HEK293 (cell line): ENCODE measurements around the gene IFI30.

Source experiments
- ATF2 ChIP-seq: fragments of 450-650 bp; formaldehyde crosslinking; IDR thresholded peaks from 2 replicates; pipeline ENCODE4 v1.5.1; 2016; ENCODE audit warnings: missing biosample characterization, missing genetic modification characterization, low read depth
- IKZF3 ChIP-seq: fragments of 450-650 bp; IDR thresholded peaks from 2 replicates; pipeline ENCODE4 v1.5.0; 2018; ENCODE audit warnings: missing biosample characterization, mild to moderate bottlenecking, missing genetic modification characterization, moderate library complexity
- MEIS1 ChIP-seq: sonication (generic); formaldehyde crosslinking; IDR thresholded peaks from 2 replicates; pipeline ENCODE4 v1.8.1; 2022; ENCODE audit warnings: missing genetic modification reagents, mild to moderate bottlenecking, borderline replicate concordance
- MYNN ChIP-seq: fragments of 450-650 bp; formaldehyde crosslinking; IDR thresholded peaks from 2 replicates; pipeline ENCODE4 v1.5.1; 2016; ENCODE audit warnings: missing biosample characterization, missing genetic modification characterization, borderline replicate concordance
- MZF1 ChIP-seq: fragments of 450-650 bp; formaldehyde crosslinking; IDR thresholded peaks from 2 replicates; pipeline ENCODE4 v1.5.1; 2017; ENCODE audit warnings: missing biosample characterization, missing genetic modification characterization, borderline replicate concordance
- SETDB1 ChIP-seq: IDR thresholded peaks from one replicate; pipeline ENCODE4 v1.6.1; 2017; ENCODE audit warnings: mild to moderate bottlenecking, low read length, moderate library complexity, mixed read lengths; ENCODE audit not compliant: insufficient read length
- SP2 ChIP-seq: fragments of 450-650 bp; formaldehyde crosslinking; IDR thresholded peaks from 2 replicates; pipeline ENCODE4 v1.5.1; 2016; ENCODE audit warnings: missing biosample characterization, missing genetic modification characterization
- TCF7L2 ChIP-seq: IDR thresholded peaks from 2 replicates; pipeline ENCODE4 v1.6.1; 2011; ENCODE audit warnings: low read depth, mild to moderate bottlenecking, inconsistent platforms, low read length, moderate library complexity, borderline replicate concordance
- ZBTB17 ChIP-seq: fragments of 450-650 bp; formaldehyde crosslinking; IDR thresholded peaks from 2 replicates; pipeline ENCODE4 v1.5.1; 2016; ENCODE audit warnings: missing biosample characterization, missing genetic modification characterization
- ZBTB20 ChIP-seq: fragments of 450-650 bp; formaldehyde crosslinking; IDR thresholded peaks from 2 replicates; pipeline ENCODE4 v1.5.1; 2016; ENCODE audit warnings: missing biosample characterization, missing genetic modification characterization
- ZFHX2 ChIP-seq: fragments of 450-650 bp; formaldehyde crosslinking; conservative IDR thresholded peaks from 2 replicates; pipeline ENCODE4 v1.5.1; 2016; ENCODE audit warnings: missing biosample characterization, missing genetic modification characterization
- ZIC2 ChIP-seq: fragments of 450-650 bp; formaldehyde crosslinking; IDR thresholded peaks from 2 replicates; pipeline ENCODE4 v1.5.1; 2016; ENCODE audit warnings: missing biosample characterization, missing genetic modification characterization
- ZNF138 ChIP-seq: fragments of 450-650 bp; formaldehyde crosslinking; IDR thresholded peaks from 2 replicates; pipeline ENCODE4 v1.5.1; 2016; ENCODE audit warnings: missing biosample characterization, missing genetic modification characterization, borderline replicate concordance
- ZNF140 ChIP-seq: fragments of 450-650 bp; formaldehyde crosslinking; IDR thresholded peaks from 2 replicates; pipeline ENCODE4 v1.5.1; 2016; ENCODE audit warnings: missing biosample characterization, missing genetic modification characterization
- ZNF18 ChIP-seq: fragments of 450-650 bp; formaldehyde crosslinking; IDR thresholded peaks from 2 replicates; pipeline ENCODE4 v1.5.1; 2016; ENCODE audit warnings: missing biosample characterization, missing genetic modification characterization
- ZNF350 ChIP-seq: fragments of 450-650 bp; formaldehyde crosslinking; IDR thresholded peaks from 2 replicates; pipeline ENCODE4 v1.5.0; 2017; ENCODE audit warnings: missing biosample characterization, mild to moderate bottlenecking, missing genetic modification characterization
- ZNF366 ChIP-seq: fragments of 450-650 bp; formaldehyde crosslinking; conservative IDR thresholded peaks from 2 replicates; pipeline ENCODE4 v1.5.1; 2016; ENCODE audit warnings: missing biosample characterization, missing genetic modification characterization
- ZNF423 ChIP-seq: fragments of 450-650 bp; formaldehyde crosslinking; IDR thresholded peaks from 2 replicates; pipeline ENCODE4 v1.5.1; 2016; ENCODE audit warnings: missing biosample characterization, missing genetic modification characterization
- ZNF48 ChIP-seq: fragments of 450-650 bp; formaldehyde crosslinking; IDR thresholded peaks from 2 replicates; pipeline ENCODE4 v1.5.1; 2016; ENCODE audit warnings: missing biosample characterization, missing genetic modification characterization
- ZNF549 ChIP-seq: fragments of 450-650 bp; IDR thresholded peaks from 2 replicates; pipeline ENCODE4 v1.5.1; 2018; ENCODE audit warnings: missing biosample characterization, missing genetic modification characterization, mild to moderate bottlenecking, inconsistent platforms, moderate library complexity
- ZNF610 ChIP-seq: fragments of 450-650 bp; formaldehyde crosslinking; IDR thresholded peaks from 2 replicates; pipeline ENCODE4 v1.5.1; 2016; ENCODE audit warnings: missing biosample characterization, missing genetic modification characterization, borderline replicate concordance
- ZNF654 ChIP-seq: fragments of 450-650 bp; formaldehyde crosslinking; IDR thresholded peaks from 2 replicates; pipeline ENCODE4 v1.5.1; 2016; ENCODE audit warnings: low read depth, missing biosample characterization, missing genetic modification characterization
- ZNF837 ChIP-seq: fragments of 450-650 bp; formaldehyde crosslinking; IDR thresholded peaks from 2 replicates; pipeline ENCODE4 v1.5.1; 2016; ENCODE audit warnings: missing biosample characterization, missing genetic modification characterization
- ZSCAN30 ChIP-seq: fragments of 450-650 bp; IDR thresholded peaks from 2 replicates; pipeline ENCODE4 v1.5.1; 2018; ENCODE audit warnings: missing biosample characterization, mild to moderate bottlenecking, missing genetic modification characterization, moderate library complexity
- TF ChIP-seq, protein P1 (sequence below): fragments of 450-650 bp; formaldehyde crosslinking; IDR thresholded peaks from 2 replicates; pipeline ENCODE4 v1.5.0; 2017; ENCODE audit warnings: missing biosample characterization, missing genetic modification characterization, borderline replicate concordance
- TF ChIP-seq, protein P2 (sequence below): fragments of 450-650 bp; formaldehyde crosslinking; IDR thresholded peaks from 2 replicates; pipeline ENCODE4 v1.5.1; 2016; ENCODE audit warnings: missing biosample characterization, missing genetic modification characterization
- TF ChIP-seq, protein P3 (sequence below): fragments of 450-650 bp; formaldehyde crosslinking; IDR thresholded peaks from 2 replicates; pipeline ENCODE4 v1.5.1; 2016; ENCODE audit warnings: missing biosample characterization, missing genetic modification characterization

IFI30 gene

DNA sequence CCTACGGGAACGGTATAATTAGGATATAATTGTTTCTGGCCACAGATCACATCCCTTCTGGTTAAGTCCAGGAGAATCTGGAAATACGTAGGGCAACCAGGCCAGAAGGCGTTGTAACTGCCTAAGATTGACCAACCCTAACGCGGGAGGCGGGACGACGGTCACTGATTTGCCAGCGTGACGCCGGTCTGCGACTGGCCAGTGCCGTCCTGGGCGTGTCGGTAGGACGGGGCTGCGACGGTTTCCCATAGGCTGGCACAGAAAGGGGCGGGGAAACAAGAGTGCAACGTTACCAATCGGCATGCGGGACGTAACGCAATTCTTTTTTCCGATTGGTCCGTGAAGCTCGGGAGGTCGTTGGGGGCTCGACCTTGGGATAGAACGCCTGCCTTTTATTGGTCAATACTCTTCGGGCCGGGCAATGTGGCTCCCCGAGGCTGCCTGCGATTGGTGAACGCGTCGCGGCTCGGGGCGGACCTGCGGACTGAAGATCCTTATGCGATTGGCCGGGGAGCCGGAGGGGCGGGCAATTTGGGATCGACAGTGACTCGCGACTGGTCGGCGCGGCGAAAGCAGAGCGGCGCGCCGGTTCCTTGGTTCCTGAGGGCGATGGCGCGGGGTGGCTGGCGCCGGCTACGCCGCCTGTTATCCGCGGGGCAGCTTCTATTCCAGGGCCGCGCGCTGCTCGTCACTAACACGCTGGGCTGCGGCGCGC lies 19.2 kb downstream of the IFI30 start, which contains the start of gene MPV17L2 (continued):
- no peak for TF ChIP-seq SETDB1
- TF ChIP-seq, protein P1, sequence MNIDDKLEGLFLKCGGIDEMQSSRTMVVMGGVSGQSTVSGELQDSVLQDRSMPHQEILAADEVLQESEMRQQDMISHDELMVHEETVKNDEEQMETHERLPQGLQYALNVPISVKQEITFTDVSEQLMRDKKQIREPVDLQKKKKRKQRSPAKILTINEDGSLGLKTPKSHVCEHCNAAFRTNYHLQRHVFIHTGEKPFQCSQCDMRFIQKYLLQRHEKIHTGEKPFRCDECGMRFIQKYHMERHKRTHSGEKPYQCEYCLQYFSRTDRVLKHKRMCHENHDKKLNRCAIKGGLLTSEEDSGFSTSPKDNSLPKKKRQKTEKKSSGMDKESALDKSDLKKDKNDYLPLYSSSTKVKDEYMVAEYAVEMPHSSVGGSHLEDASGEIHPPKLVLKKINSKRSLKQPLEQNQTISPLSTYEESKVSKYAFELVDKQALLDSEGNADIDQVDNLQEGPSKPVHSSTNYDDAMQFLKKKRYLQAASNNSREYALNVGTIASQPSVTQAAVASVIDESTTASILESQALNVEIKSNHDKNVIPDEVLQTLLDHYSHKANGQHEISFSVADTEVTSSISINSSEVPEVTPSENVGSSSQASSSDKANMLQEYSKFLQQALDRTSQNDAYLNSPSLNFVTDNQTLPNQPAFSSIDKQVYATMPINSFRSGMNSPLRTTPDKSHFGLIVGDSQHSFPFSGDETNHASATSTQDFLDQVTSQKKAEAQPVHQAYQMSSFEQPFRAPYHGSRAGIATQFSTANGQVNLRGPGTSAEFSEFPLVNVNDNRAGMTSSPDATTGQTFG (tag by site-specific recombination): no peak
- TF ChIP-seq TCF7L2: no peak
- no peak for TF ChIP-seq ZNF366 (tag by site-specific recombination)
- TF ChIP-seq ZBTB20 (tag by site-specific recombination): peak; percentile 78; the same call in 1 of the 2 replicates
- TF ChIP-seq ZNF610: no peak
- no peak for TF ChIP-seq ZNF140 (tag by site-specific recombination)
- TF ChIP-seq ZNF18 (tag by site-specific recombination): no peak
- TF ChIP-seq ZNF423 (tag by site-specific recombination): no peak
- peak; percentile 81 for TF ChIP-seq IKZF3 (tag by site-specific recombination)
- no peak for TF ChIP-seq ZFHX2 (tag by site-specific recombination)
- 0 out of 2 replicates have a peak, but pooled peaks have one; percentile 23 for TF ChIP-seq ZIC2
- TF ChIP-seq, protein P2, sequence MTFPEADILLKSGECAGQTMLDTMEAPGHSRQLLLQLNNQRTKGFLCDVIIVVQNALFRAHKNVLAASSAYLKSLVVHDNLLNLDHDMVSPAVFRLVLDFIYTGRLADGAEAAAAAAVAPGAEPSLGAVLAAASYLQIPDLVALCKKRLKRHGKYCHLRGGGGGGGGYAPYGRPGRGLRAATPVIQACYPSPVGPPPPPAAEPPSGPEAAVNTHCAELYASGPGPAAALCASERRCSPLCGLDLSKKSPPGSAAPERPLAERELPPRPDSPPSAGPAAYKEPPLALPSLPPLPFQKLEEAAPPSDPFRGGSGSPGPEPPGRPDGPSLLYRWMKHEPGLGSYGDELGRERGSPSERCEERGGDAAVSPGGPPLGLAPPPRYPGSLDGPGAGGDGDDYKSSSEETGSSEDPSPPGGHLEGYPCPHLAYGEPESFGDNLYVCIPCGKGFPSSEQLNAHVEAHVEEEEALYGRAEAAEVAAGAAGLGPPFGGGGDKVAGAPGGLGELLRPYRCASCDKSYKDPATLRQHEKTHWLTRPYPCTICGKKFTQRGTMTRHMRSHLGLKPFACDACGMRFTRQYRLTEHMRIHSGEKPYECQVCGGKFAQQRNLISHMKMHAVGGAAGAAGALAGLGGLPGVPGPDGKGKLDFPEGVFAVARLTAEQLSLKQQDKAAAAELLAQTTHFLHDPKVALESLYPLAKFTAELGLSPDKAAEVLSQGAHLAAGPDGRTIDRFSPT (tag by site-specific recombination): 0 out of 2 replicates have a peak, but pooled peaks have one; percentile 29
- TF ChIP-seq ZNF48 (tag by site-specific recombination): no peak
- TF ChIP-seq, protein P3, sequence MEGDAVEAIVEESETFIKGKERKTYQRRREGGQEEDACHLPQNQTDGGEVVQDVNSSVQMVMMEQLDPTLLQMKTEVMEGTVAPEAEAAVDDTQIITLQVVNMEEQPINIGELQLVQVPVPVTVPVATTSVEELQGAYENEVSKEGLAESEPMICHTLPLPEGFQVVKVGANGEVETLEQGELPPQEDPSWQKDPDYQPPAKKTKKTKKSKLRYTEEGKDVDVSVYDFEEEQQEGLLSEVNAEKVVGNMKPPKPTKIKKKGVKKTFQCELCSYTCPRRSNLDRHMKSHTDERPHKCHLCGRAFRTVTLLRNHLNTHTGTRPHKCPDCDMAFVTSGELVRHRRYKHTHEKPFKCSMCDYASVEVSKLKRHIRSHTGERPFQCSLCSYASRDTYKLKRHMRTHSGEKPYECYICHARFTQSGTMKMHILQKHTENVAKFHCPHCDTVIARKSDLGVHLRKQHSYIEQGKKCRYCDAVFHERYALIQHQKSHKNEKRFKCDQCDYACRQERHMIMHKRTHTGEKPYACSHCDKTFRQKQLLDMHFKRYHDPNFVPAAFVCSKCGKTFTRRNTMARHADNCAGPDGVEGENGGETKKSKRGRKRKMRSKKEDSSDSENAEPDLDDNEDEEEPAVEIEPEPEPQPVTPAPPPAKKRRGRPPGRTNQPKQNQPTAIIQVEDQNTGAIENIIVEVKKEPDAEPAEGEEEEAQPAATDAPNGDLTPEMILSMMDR (tag by site-specific recombination): no peak
- TF ChIP-seq SP2 (tag by site-specific recombination): peak; percentile 100
- no peak for TF ChIP-seq MZF1
- no peak for TF ChIP-seq ZNF549
- TF ChIP-seq ZNF138: no peak
- no peak for TF ChIP-seq ZBTB17 (tag by site-specific recombination)
- TF ChIP-seq MEIS1 (CRISPR knock-in tag): no peak
- no peak for TF ChIP-seq ATF2 (tag by site-specific recombination)
- 0 out of 2 replicates have a peak, but pooled peaks have one; percentile 47 for TF ChIP-seq ZSCAN30 (tag by site-specific recombination)
- no peak for TF ChIP-seq ZNF350 (tag by site-specific recombination)
- no peak for TF ChIP-seq ZNF654 (tag by site-specific recombination)
- TF ChIP-seq MYNN: no peak
- TF ChIP-seq ZNF837 (tag by site-specific recombination): no peak
